Measurements from ENCODE around the gene SLIT3. TPM values are rescaled to one million over a fixed set of nuclear protein-coding genes. Genes with fewer than 3 reads are reported as not detected.
A peak's percentile ranks its signal among the peaks of the same experiment; 100 is the strongest.

SLIT3 gene
- total RNA-seq, 1 donor from 2014 or later: 82.6 TPM

- no peak for DNase-seq (ENCODE audit: low spot score)
Observed at GRCh38 chr5:169002953-169003555, 297.9 kb downstream of the SLIT3 start.

GRCh38 chr5:169001394-169001793 is 299.5 kb downstream of the SLIT3 start:
- DNase-seq (ENCODE audit: low spot score): peak; percentile 79

- no peak for DNase-seq (ENCODE audit: low spot score)
Observed at GRCh38 chr5:168995024-168995423, 305.9 kb downstream of the SLIT3 start.

- DNase-seq (ENCODE audit: low spot score): no peak
Observed at GRCh38 chr5:168992687-168993086, 308.3 kb downstream of the SLIT3 start.

GRCh38 chr5:168992016-168992415 is 308.9 kb downstream of the SLIT3 start:
- DNase-seq (ENCODE audit: low spot score): no peak

GRCh38 chr5:168991311-168991710 is 309.6 kb downstream of the SLIT3 start:
- no peak for DNase-seq (ENCODE audit: low spot score)

GRCh38 chr5:168990679-168991078 is 310.3 kb downstream of the SLIT3 start:
- DNase-seq (ENCODE audit: low spot score): no peak

- DNase-seq (ENCODE audit: low spot score): no peak
Observed at GRCh38 chr5:168989731-168990505, 311.0 kb downstream of the SLIT3 start.

GRCh38 chr5:168988699-168989098 is 312.2 kb downstream of the SLIT3 start:
- DNase-seq (ENCODE audit: low spot score): no peak

GRCh38 chr5:168987543-168988300 is 313.2 kb downstream of the SLIT3 start:
- DNase-seq (ENCODE audit: low spot score): peak; percentile 75

GRCh38 chr5:168985454-168985853 is 315.5 kb downstream of the SLIT3 start:
- no peak for DNase-seq (ENCODE audit: low spot score)

- DNase-seq (ENCODE audit: low spot score): no peak
Observed at GRCh38 chr5:168984135-168984675, 316.7 kb downstream of the SLIT3 start.

- DNase-seq (ENCODE audit: low spot score): peak; percentile 75
Observed at GRCh38 chr5:168979135-168979534, 321.8 kb downstream of the SLIT3 start.

GRCh38 chr5:168978500-168978899 is 322.4 kb downstream of the SLIT3 start:
- DNase-seq (ENCODE audit: low spot score): no peak

GRCh38 chr5:168978015-168978414 is 322.9 kb downstream of the SLIT3 start:
- DNase-seq (ENCODE audit: low spot score): no peak

GRCh38 chr5:168976311-168976970 is 324.5 kb downstream of the SLIT3 start:
- DNase-seq (ENCODE audit: low spot score): peak; percentile 77

GRCh38 chr5:168975331-168975730 is 325.6 kb downstream of the SLIT3 start:
- no peak for DNase-seq (ENCODE audit: low spot score)

- peak; percentile 61 for DNase-seq (ENCODE audit: low spot score)
Observed at GRCh38 chr5:168974082-168974481, 326.9 kb downstream of the SLIT3 start.

- no peak for DNase-seq (ENCODE audit: low spot score)
Observed at GRCh38 chr5:168972731-168973130, 328.2 kb downstream of the SLIT3 start.

- no peak for DNase-seq (ENCODE audit: low spot score)
Observed at GRCh38 chr5:168971100-168971499, 329.8 kb downstream of the SLIT3 start.

GRCh38 chr5:168969326-168969886 is 331.5 kb downstream of the SLIT3 start:
- no peak for DNase-seq (ENCODE audit: low spot score)

Data from umbilical cord (tissue), 2 donors.